Keratinocyte (primary cell): ENCODE measurements around the gene HS3ST3A1. TPM values are rescaled to one million over a fixed set of nuclear protein-coding genes. Genes with fewer than 3 reads are reported as not detected.

Experiments used
- DNase-seq: peaks from one replicate; pipeline ENCODE4 v3.0.0-alpha.2; 2011; ENCODE audit warnings: low read depth, missing footprints, low spot score
- FAIRE-seq: peaks from 2 replicates; lab custom pipeline; 2011; peaks lifted over from hg19 to GRCh38; lab: Jason Lieb, UNC
- H2AFZ ChIP-seq: 2 replicates; pipeline ENCODE4 v1.6.0; 2012; ENCODE audit warnings: low read length, control low read depth, inconsistent platforms; ENCODE audit not compliant: control insufficient read depth
- H3K27ac ChIP-seq: 2 replicates; pipeline ENCODE4 v1.5.1; 2011; ENCODE audit warnings: low read length; ENCODE audit not compliant: control insufficient read depth, insufficient read depth
- H3K27me3 ChIP-seq: 3 replicates; pipeline ENCODE4 v1.6.0; 2011; ENCODE audit warnings: low read length; ENCODE audit not compliant: control insufficient read depth, insufficient read depth; ENCODE audit errors: extremely low read depth
- H3K36me3 ChIP-seq, 2 experiments: 2 replicates in 1 of 2; 3 replicates in 1 of 2; pipeline ENCODE4 v1.5.1; 2011; ENCODE audit warnings: low read length in 2 of 2, mild to moderate bottlenecking in 1 of 2; ENCODE audit not compliant: control insufficient read depth in 2 of 2, insufficient read depth in 2 of 2; ENCODE audit errors: extremely low read depth in 1 of 2
- H3K4me1 ChIP-seq: 3 replicates; pipeline ENCODE4 v1.5.1; 2011; ENCODE audit warnings: low read length; ENCODE audit not compliant: control insufficient read depth, insufficient read depth; ENCODE audit errors: extremely low read depth
- H3K4me2 ChIP-seq: 3 replicates; pipeline ENCODE4 v1.6.0; 2011; ENCODE audit warnings: low read depth, low read length; ENCODE audit not compliant: control insufficient read depth, insufficient read depth; ENCODE audit errors: extremely low read depth
- H3K4me3 ChIP-seq, 3 experiments: fragments of 200-600 bp in 1 of 3; sonication (generic) in 1 of 3; 2 replicates in 2 of 3; 3 replicates in 1 of 3; pipeline ENCODE4 v1.5.1; 2011 to 2016; ENCODE audit warnings: low read length in 3 of 3, mild to moderate bottlenecking in 3 of 3, control low read depth in 2 of 3, inconsistent platforms in 1 of 3, low read depth in 1 of 3, mixed read lengths in 1 of 3, mixed run types in 1 of 3, moderate library complexity in 1 of 3; ENCODE audit not compliant: control insufficient read depth in 2 of 3, insufficient read depth in 2 of 3; ENCODE audit errors: extremely low read depth in 1 of 3
- H3K79me2 ChIP-seq: 2 replicates; pipeline ENCODE4 v1.6.0; 2012; ENCODE audit warnings: low read length; ENCODE audit not compliant: control insufficient read depth, insufficient read depth
- H3K9ac ChIP-seq: 3 replicates; pipeline ENCODE4 v1.6.0; 2011; ENCODE audit warnings: low read length; ENCODE audit not compliant: control insufficient read depth, insufficient read depth; ENCODE audit errors: extremely low read depth
- H3K9me1 ChIP-seq: 3 replicates; pipeline ENCODE4 v1.6.0; 2011; ENCODE audit warnings: low read length; ENCODE audit not compliant: control insufficient read depth, insufficient read depth; ENCODE audit errors: extremely low read depth
- H3K9me3 ChIP-seq: 2 replicates; pipeline ENCODE4 v1.5.1; 2012; ENCODE audit warnings: low read depth, low read length; ENCODE audit not compliant: control insufficient read depth
- H4K20me1 ChIP-seq: 3 replicates; pipeline ENCODE4 v1.6.0; 2011; ENCODE audit warnings: low read length; ENCODE audit not compliant: control insufficient read depth, insufficient read depth; ENCODE audit errors: extremely low read depth
- CTCF ChIP-seq, 3 experiments: IDR thresholded peaks in 1 of 3; conservative IDR thresholded peaks in 1 of 3; optimal IDR thresholded peaks in 1 of 3; 2 replicates in 2 of 3; 3 replicates in 1 of 3; pipeline versions ENCODE3 to v1.5.1; 2011; ENCODE audit warnings: low read length in 3 of 3, mild to moderate bottlenecking in 3 of 3, moderate library complexity in 2 of 3, control low read depth in 1 of 3, inconsistent platforms in 1 of 3; ENCODE audit not compliant: insufficient read depth in 2 of 3; ENCODE audit errors: extremely low read depth in 1 of 3
- EZH2 ChIP-seq: IDR thresholded peaks from one replicate; pipeline ENCODE4 v1.6.1; 2012; ENCODE audit warnings: inconsistent platforms, mild to moderate bottlenecking, low read length, moderate library complexity
- dilution Hi-C: fragments of 300-500 bp; cut with MboI; formaldehyde crosslinking; loops from one replicate; pipeline ENCODE4 v1.7.0; 2020; ENCODE audit warnings: low sequenced_read_pairs; ENCODE audit not compliant: extremely low pct_ligation_motif_present
- polyA plus RNA-seq, 5 experiments: library from polyadenylated mRNA; depleted of rRNA in 3 of 5; stranded (reverse) in 3 of 5; stranded (forward) in 1 of 5; unstranded in 1 of 5; fragments of >200 nt; gene quantifications; 1 replicate in 1 of 5; 2 replicates in 3 of 5; 3 replicates in 1 of 5; pipeline versions ENCODE4 v1.2.1 to v1.2.3, GENCODE V29; 2011 to 2012; ENCODE audit warnings: missing spikeins in 2 of 5, low read depth in 1 of 5, low replicate concordance in 1 of 5

HS3ST3A1 gene
- polyA plus RNA-seq, 1 donor (not counting 4 experiments of a cell fraction or from before 2014, with no cell fraction given), result 0.04 TPM

- no peak overlapping the region for H3K4me3 ChIP-seq
- H3K27ac ChIP-seq, result no peak overlapping the region
- DNase-seq (peak; percentile 28), FAIRE-seq (peak; percentile 94)
- H3K4me2 ChIP-seq, result no peak overlapping the region
- H3K27me3 ChIP-seq, result peaks cover 1% of the 10 kb centered on the region
- no peaks in the 10 kb centered on the region for H4K20me1 ChIP-seq
- H3K79me2 ChIP-seq, result no peaks in the 10 kb centered on the region
- no peaks in the 10 kb centered on the region for H3K9me3 ChIP-seq
- no peak overlapping the region for H3K9ac ChIP-seq
- dilution Hi-C loops, result no loop called here
- no peaks in the 10 kb centered on the region for H3K9me1 ChIP-seq
- no peaks in the 10 kb centered on the region for H3K4me1 ChIP-seq
- no peak overlapping the region for H2AFZ ChIP-seq
- TF ChIP-seq EZH2, result no peak
- peak; percentile 72 to 76 (median 74) for TF ChIP-seq CTCF (optimal IDR thresholded peaks at IDR 0.05 in 1 of 3, IDR thresholded peaks at IDR 0.05 in 1 of 3, conservative IDR thresholded peaks at IDR 0.05 in 1 of 3; ENCODE audit: extremely low read depth in 1 of 3, insufficient read depth in 2 of 3, low read length in 3 of 3)
- no peaks in the 10 kb centered on the region for H3K36me3 ChIP-seq
Observed at GRCh38 chr17:13594762-13595598, 6.7 kb downstream of the HS3ST3A1 start.

- H4K20me1 ChIP-seq, result no peaks in the 10 kb centered on the region
- H3K9me1 ChIP-seq, result no peaks in the 10 kb centered on the region
- dilution Hi-C loops, result no loop called here
- H3K27ac ChIP-seq, result no peak overlapping the region
- no peak overlapping the region for H3K9ac ChIP-seq
- H3K79me2 ChIP-seq, result no peaks in the 10 kb centered on the region
- H3K36me3 ChIP-seq, result no peaks in the 10 kb centered on the region
- no peaks in the 10 kb centered on the region for H3K4me1 ChIP-seq
- H3K4me2 ChIP-seq, result no peak overlapping the region
- DNase-seq (no peak), FAIRE-seq (no peak)
- H2AFZ ChIP-seq, result no peak overlapping the region
- no peaks in the 10 kb centered on the region for H3K27me3 ChIP-seq
- TF ChIP-seq EZH2, result no peak
- no peak for TF ChIP-seq CTCF (optimal IDR thresholded peaks at IDR 0.05 in 1 of 3, IDR thresholded peaks at IDR 0.05 in 1 of 3, conservative IDR thresholded peaks at IDR 0.05 in 1 of 3; ENCODE audit: extremely low read depth in 1 of 3, insufficient read depth in 2 of 3, low read length in 3 of 3)
- H3K4me3 ChIP-seq, result no peak overlapping the region
- no peaks in the 10 kb centered on the region for H3K9me3 ChIP-seq
Observed at GRCh38 chr17:13594310-13594709, 7.4 kb downstream of the HS3ST3A1 start.
